ENCODE measurements around the gene CIRBP. TPM values are rescaled to one million over a fixed set of nuclear protein-coding genes. Genes with fewer than 3 reads are reported as not detected.

CIRBP gene
- total and polyA plus RNA-seq, 2 of the 13 experiments (the other 11 are each of a cell fraction or from before 2014, with no cell fraction given): 133 to 140 TPM

GRCh38 chr19:1239796-1240737 lies 29.1 kb upstream of the CIRBP start (continued):
- TF ChIP-seq CREBL2 (CRISPR knock-in tag; IDR thresholded peaks at IDR 0.05; ENCODE audit: borderline replicate concordance) (no peak), CCDC6 (CRISPR knock-in tag; IDR thresholded peaks at IDR 0.05) (peak; percentile 89; the same call in 1 of the 2 replicates), PRDM4 (CRISPR knock-in tag; IDR thresholded peaks at IDR 0.05; ENCODE audit: borderline replicate concordance) (no peak), CREB1 (IDR thresholded peaks at IDR 0.05) (peak; percentile 99), CREB1 (CRISPR knock-in tag; IDR thresholded peaks at IDR 0.05) (no peak), ZFP91 (CRISPR knock-in tag; IDR thresholded peaks at IDR 0.05; ENCODE audit: borderline replicate concordance) (peak; percentile 59; the same call in 1 of the 2 replicates), SKI (IDR thresholded peaks at IDR 0.05; ENCODE audit: partially characterized antibody) (peak; percentile 65), ZFX (CRISPR knock-in tag; IDR thresholded peaks at IDR 0.05; ENCODE audit: low read depth) (peak; percentile 47; the same call in 1 of the 2 replicates), NFKB2 (CRISPR knock-in tag; IDR thresholded peaks at IDR 0.05; ENCODE audit: borderline replicate concordance) (no peak), PRPF4 (IDR thresholded peaks at IDR 0.05; ENCODE audit: low read depth, low read length, poor library complexity, severe bottlenecking) (no peak), ZNF121 (CRISPR knock-in tag; IDR thresholded peaks at IDR 0.05) (0 out of 2 replicates have a peak, but pooled peaks have one; percentile 10), HES4 (CRISPR knock-in tag; IDR thresholded peaks at IDR 0.05; ENCODE audit: borderline replicate concordance) (peak; percentile 64; the same call in 1 of the 2 replicates), ZNF333 (CRISPR knock-in tag; IDR thresholded peaks at IDR 0.05; ENCODE audit: borderline replicate concordance) (no peak), UBTF (CRISPR knock-in tag; IDR thresholded peaks at IDR 0.05) (peak; percentile 40; the same call in 1 of the 2 replicates), NR2F2 (IDR thresholded peaks at IDR 0.05; ENCODE audit: borderline replicate concordance, low read depth) (no peak), ZXDC (CRISPR knock-in tag; IDR thresholded peaks at IDR 0.05) (no peak), ZNF75D (CRISPR knock-in tag; IDR thresholded peaks at IDR 0.05; ENCODE audit: borderline replicate concordance) (no peak), AKAP8 (CRISPR knock-in tag; IDR thresholded peaks at IDR 0.05) (no peak; the same call in 1 of the 2 replicates), ZFP1 (CRISPR knock-in tag; IDR thresholded peaks at IDR 0.05) (no peak)

Data from HepG2 (cell line).